Left ventricle myocardium inferior (tissue), 1 donor: ENCODE measurements around the gene THAP5. TPM values are rescaled to one million over a fixed set of nuclear protein-coding genes. Genes with fewer than 3 reads are reported as not detected.

Experiments
- DNase-seq: peaks from one replicate; pipeline ENCODE4 v3.0.0-alpha.2; 2020
- H3K27ac ChIP-seq: fragments of 200-600 bp; replicated peaks from 2 replicates; pipeline ENCODE4 v1.8.0; 2021
- H3K27me3 ChIP-seq: fragments of 200-600 bp; 2 replicates; pipeline ENCODE4 v1.8.0; 2021; ENCODE audit warnings: low read depth
- H3K36me3 ChIP-seq: fragments of 200-600 bp; 2 replicates; pipeline ENCODE4 v1.8.0; 2021
- H3K4me1 ChIP-seq: fragments of 200-600 bp; 2 replicates; pipeline ENCODE4 v1.8.0; 2021
- H3K4me3 ChIP-seq: fragments of 200-600 bp; 2 replicates; pipeline ENCODE4 v1.8.0; 2021; ENCODE audit warnings: mild to moderate bottlenecking, moderate library complexity
- H3K9me3 ChIP-seq: fragments of 200-600 bp; replicated peaks from 2 replicates; pipeline ENCODE4 v1.8.0; 2021
- intact Hi-C: fragments of 100-400 bp; cut with micrococcal nuclease; formaldehyde crosslinking; loops from one replicate; pipeline ENCODE4 v1.11.0; 2022
- total RNA-seq: library from RNA; stranded (reverse); fragmentation: NEBNext Ultra II Directional; extraction: Animal tissue kit (Norgen Biotek cat#: 25700); gene quantifications from one replicate; pipeline ENCODE4 v1.2.1, GENCODE V29; 2021
- TF ChIP-seq, protein P1 (sequence below): fragments of 200-600 bp; IDR thresholded peaks from 2 replicates; pipeline ENCODE4 v1.8.0; 2021; ENCODE audit warnings: antibody characterized with exemption, mild to moderate bottlenecking, borderline replicate concordance
- donor health status: DM: no; HTN: yes; CAD: no; lungs with severe emphysema.

Gene THAP5
- total RNA-seq, 1 donor from 2014 or later: 24.4 TPM

DNA sequence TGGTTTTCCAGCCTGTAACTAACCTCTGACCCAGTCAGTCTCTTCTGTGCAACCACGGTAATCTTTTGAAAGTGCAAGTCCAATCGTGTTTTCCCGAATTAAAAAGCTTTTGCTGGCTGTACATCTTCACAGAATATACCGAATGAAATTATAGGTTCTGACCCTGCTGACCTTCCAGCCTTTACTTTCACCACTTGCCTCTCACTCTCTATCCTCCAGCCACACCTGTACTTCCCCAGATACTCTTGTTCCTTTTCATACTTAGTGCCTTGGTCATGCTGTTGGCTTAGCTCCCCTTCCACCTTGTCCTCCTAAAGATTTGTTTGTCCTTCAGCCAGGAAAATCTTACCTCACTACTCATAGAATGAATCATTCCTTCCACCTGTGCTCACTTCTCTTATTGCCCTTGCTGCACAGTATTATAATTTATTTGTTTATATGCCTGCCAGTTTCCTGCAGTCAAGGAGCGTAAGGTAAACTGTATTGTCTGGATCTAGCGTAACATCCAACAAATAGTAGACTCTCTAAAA is 41.3 kb downstream of the THAP5 start:
- intact Hi-C loops: no loop called here
- Histone ChIP-seq H3K4me3 (no peak overlapping the region), H3K4me1 (peaks cover 33% of the 10 kb centered on the region), H3K36me3 (no peaks in the 10 kb centered on the region), H3K27me3 (no peaks in the 10 kb centered on the region), H3K27ac (no peak overlapping the region), H3K9me3 (no peaks in the 10 kb centered on the region)
- no peak for DNase-seq
- TF ChIP-seq, protein P1, sequence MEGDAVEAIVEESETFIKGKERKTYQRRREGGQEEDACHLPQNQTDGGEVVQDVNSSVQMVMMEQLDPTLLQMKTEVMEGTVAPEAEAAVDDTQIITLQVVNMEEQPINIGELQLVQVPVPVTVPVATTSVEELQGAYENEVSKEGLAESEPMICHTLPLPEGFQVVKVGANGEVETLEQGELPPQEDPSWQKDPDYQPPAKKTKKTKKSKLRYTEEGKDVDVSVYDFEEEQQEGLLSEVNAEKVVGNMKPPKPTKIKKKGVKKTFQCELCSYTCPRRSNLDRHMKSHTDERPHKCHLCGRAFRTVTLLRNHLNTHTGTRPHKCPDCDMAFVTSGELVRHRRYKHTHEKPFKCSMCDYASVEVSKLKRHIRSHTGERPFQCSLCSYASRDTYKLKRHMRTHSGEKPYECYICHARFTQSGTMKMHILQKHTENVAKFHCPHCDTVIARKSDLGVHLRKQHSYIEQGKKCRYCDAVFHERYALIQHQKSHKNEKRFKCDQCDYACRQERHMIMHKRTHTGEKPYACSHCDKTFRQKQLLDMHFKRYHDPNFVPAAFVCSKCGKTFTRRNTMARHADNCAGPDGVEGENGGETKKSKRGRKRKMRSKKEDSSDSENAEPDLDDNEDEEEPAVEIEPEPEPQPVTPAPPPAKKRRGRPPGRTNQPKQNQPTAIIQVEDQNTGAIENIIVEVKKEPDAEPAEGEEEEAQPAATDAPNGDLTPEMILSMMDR: no peak

DNA sequence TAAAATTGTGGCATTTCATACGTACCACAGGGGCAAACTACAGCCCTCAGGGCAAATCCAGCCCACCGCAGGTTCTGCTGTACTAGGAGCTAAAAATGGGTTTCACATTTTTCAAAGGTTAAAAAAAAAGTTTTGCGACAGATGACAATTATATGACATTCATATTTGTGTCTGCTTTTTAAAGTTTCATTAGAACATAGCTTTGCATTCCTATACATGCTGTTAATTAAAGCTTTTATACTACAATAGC is 42.8 kb downstream of the THAP5 start:
- Histone ChIP-seq H3K4me1 (peaks cover 49% of the 10 kb centered on the region), H3K9me3 (no peaks in the 10 kb centered on the region), H3K4me3 (peak overlapping the region; percentile 84), H3K27me3 (no peaks in the 10 kb centered on the region), H3K27ac (peak overlapping the region; percentile 98), H3K36me3 (no peaks in the 10 kb centered on the region)
- TF ChIP-seq, protein P1: no peak
- intact Hi-C loops: no loop called here
- no peak for DNase-seq

GRCh38 chr7:108525985-108526767 is 43.3 kb downstream of the THAP5 start, which contains the start of gene PNPLA8:
PNPLA8 (minus strand) TSS chr7:108526135; CDS start chr7:108515491, 10,644 bp downstream.
- TF ChIP-seq, protein P1: no peak
- DNase-seq: peak; percentile 100
- intact Hi-C loops: no loop called here
- peak within 1 kb of the TSS; percentile 98 for H3K27ac ChIP-seq
- no peaks in the 10 kb centered on the region for H3K36me3 ChIP-seq
- H3K4me1 ChIP-seq: peaks cover 54% of the 10 kb centered on the region
- H3K9me3 ChIP-seq: no peaks in the 10 kb centered on the region
- H3K27me3 ChIP-seq: no peaks in the 10 kb centered on the region
- H3K4me3 ChIP-seq: peak within 1 kb of the TSS; percentile 84

DNA sequence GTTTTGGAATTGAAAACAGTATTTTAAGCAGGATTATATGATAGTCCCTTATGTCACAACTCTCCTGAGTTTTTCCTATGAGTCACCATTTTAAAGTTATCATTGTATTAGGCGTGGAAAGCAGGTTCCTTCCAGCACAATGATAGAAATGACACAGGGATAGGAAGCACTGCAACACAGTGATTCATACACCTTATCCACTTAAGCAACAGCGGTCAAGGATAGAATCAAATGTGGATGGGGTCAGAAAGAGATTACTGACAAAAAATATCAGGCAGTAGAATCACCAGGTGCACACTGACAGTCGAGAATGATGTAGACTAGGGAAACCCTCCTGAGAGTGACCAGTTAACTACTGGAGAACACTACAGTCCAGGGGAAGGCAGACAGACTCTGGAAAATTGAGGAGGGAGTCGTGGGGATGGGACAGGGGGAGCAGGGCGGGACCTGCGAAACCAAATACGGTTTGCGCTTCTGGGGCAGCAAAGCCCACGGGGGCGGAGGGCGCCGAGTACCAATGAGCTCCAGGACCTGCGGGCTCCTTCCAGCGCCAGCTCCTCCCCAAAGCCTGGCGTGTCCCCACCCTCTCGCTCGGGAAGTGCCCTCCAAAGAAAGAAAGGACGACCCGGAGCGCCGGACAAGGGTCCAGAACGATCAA is 44.0 kb downstream of the THAP5 start:
- intact Hi-C loops: no loop called here
- H3K27ac ChIP-seq: peak overlapping the region; percentile 98

GRCh38 chr7:108522780-108523179 is 46.7 kb downstream of the THAP5 start:
- intact Hi-C loops: no loop called here
- peak overlapping the region; percentile 84 for H3K4me3 ChIP-seq
- TF ChIP-seq, protein P1: no peak
- H3K4me1 ChIP-seq: peaks cover 78% of the 10 kb centered on the region
- DNase-seq: no peak
- H3K9me3 ChIP-seq: no peaks in the 10 kb centered on the region
- H3K27ac ChIP-seq: no peak overlapping the region
- no peaks in the 10 kb centered on the region for H3K27me3 ChIP-seq
- H3K36me3 ChIP-seq: peaks cover 4% of the 10 kb centered on the region

More for the DNA sequence above, 44.0 kb downstream of the THAP5 start:
- no peaks in the 10 kb centered on the region for H3K9me3 ChIP-seq
- no peaks in the 10 kb centered on the region for H3K36me3 ChIP-seq
- H3K4me1 ChIP-seq: peaks cover 60% of the 10 kb centered on the region
- TF ChIP-seq, protein P1: no peak
- peak overlapping the region; percentile 84 for H3K4me3 ChIP-seq
- H3K27me3 ChIP-seq: no peaks in the 10 kb centered on the region
- DNase-seq: peak; percentile 86
